Loucy (cell line): ENCODE measurements around the gene EED.
A peak's percentile ranks its signal among the peaks of the same experiment; 100 is the strongest.

Source experiments
- H2AFZ ChIP-seq: fragments of 200-600 bp; sonication (generic); 2 replicates; pipeline ENCODE4 v1.6.0; 2016; ENCODE audit warnings: antibody characterized with exemption, mild to moderate bottlenecking, low read length, moderate library complexity
- H3F3A ChIP-seq: fragments of 200-600 bp; 2 replicates; pipeline ENCODE4 v1.6.0; 2016; ENCODE audit warnings: antibody characterized with exemption, low read depth, mild to moderate bottlenecking
- H3K27me3 ChIP-seq: fragments of 200-600 bp; sonication (generic); 2 replicates; pipeline ENCODE4 v1.6.1; 2014; ENCODE audit warnings: low read length, mild to moderate bottlenecking; ENCODE audit not compliant: insufficient read depth, poor library complexity, severe bottlenecking
- H3K36me3 ChIP-seq: fragments of 200-600 bp; sonication (generic); 2 replicates; pipeline ENCODE4 v1.6.1; 2016; ENCODE audit warnings: low read length; ENCODE audit not compliant: insufficient read depth
- H3K4me1 ChIP-seq: fragments of 200-600 bp; sonication (generic); 2 replicates; pipeline ENCODE4 v1.5.1; 2014; ENCODE audit warnings: low read length, mild to moderate bottlenecking; ENCODE audit not compliant: insufficient read depth, poor library complexity, severe bottlenecking
- H3K4me2 ChIP-seq: fragments of 200-600 bp; sonication (generic); 2 replicates; pipeline ENCODE4 v1.6.0; 2014; ENCODE audit warnings: antibody characterized with exemption, low read length, low read depth, mild to moderate bottlenecking; ENCODE audit not compliant: poor library complexity, severe bottlenecking
- H3K4me3 ChIP-seq: fragments of 200-600 bp; sonication (generic); 2 replicates; pipeline ENCODE4 v1.5.1; 2014; ENCODE audit warnings: low read length, mild to moderate bottlenecking, mixed read lengths; ENCODE audit not compliant: poor library complexity, severe bottlenecking
- H3K79me2 ChIP-seq: fragments of 200-600 bp; sonication (generic); 2 replicates; pipeline ENCODE4 v1.6.1; 2014; ENCODE audit warnings: low read length; ENCODE audit not compliant: insufficient read depth
- H3K9ac ChIP-seq: fragments of 200-600 bp; sonication (generic); 2 replicates; pipeline ENCODE4 v1.6.0; 2014; ENCODE audit warnings: mild to moderate bottlenecking, low read depth, low read length, moderate library complexity; ENCODE audit not compliant: poor library complexity, severe bottlenecking
- H3K9me2 ChIP-seq: fragments of 200-600 bp; sonication (generic); replicated peaks from 2 replicates; pipeline ENCODE4 v1.6.1; 2016; ENCODE audit warnings: low read depth, low read length, mixed read lengths
- H3K9me3 ChIP-seq: fragments of 200-600 bp; sonication (generic); 2 replicates; pipeline ENCODE4 v1.6.1; 2014; ENCODE audit warnings: mild to moderate bottlenecking, antibody characterized with exemption, low read length, low read depth; ENCODE audit not compliant: insufficient read depth
- H4K20me1 ChIP-seq: fragments of 200-600 bp; sonication (generic); 2 replicates; pipeline ENCODE4 v1.6.0; 2014; ENCODE audit warnings: antibody characterized with exemption, low read length, mild to moderate bottlenecking; ENCODE audit not compliant: insufficient read depth, poor library complexity, severe bottlenecking
- CTCF ChIP-seq: fragments of 200-600 bp; sonication (generic); conservative IDR thresholded peaks from 2 replicates; pipeline ENCODE4 v1.5.1; 2014; ENCODE audit warnings: mild to moderate bottlenecking, antibody characterized with exemption, low read length
- EZH2phosphoT487 ChIP-seq: fragments of 200-600 bp; IDR thresholded peaks from 2 replicates; pipeline ENCODE4 v1.6.1; 2018; ENCODE audit warnings: antibody characterized with exemption, mild to moderate bottlenecking, moderate library complexity, borderline replicate concordance

The EED gene

GRCh38 chr11:86244522-86245368, at the start of gene EED:
EED (plus strand) TSS chr11:86244753; CDS start chr11:86245230, 477 bp downstream.
- peaks cover 46% of the 10 kb centered on the region for H4K20me1 ChIP-seq
- H2AFZ ChIP-seq, result peak within 1 kb of the TSS; percentile 92
- no peaks in the 10 kb centered on the region for H3K9me3 ChIP-seq
- peaks cover 47% of the 10 kb centered on the region for H3K79me2 ChIP-seq
- H3K4me3 ChIP-seq, result peak within 1 kb of the TSS; percentile 93
- peak within 1 kb of the TSS; percentile 98 for H3K9ac ChIP-seq
- H3K4me1 ChIP-seq, result peaks cover 42% of the 10 kb centered on the region
- no peaks in the 10 kb centered on the region for H3F3A ChIP-seq
- peak within 1 kb of the TSS; percentile 96 for H3K4me2 ChIP-seq
- no peaks in the 10 kb centered on the region for H3K36me3 ChIP-seq
- H3K9me2 ChIP-seq, result no peaks in the 10 kb centered on the region
- H3K27me3 ChIP-seq, result no peaks in the 10 kb centered on the region
- TF ChIP-seq CTCF (no peak), EZH2phosphoT487 (no peak)

GRCh38 chr11:86194998-86195397, 49.6 kb upstream of the EED start:
- H3K4me2 ChIP-seq, result no peak overlapping the region

GRCh38 chr11:86196085-86196696, 48.4 kb upstream of the EED start:
- no peaks in the 10 kb centered on the region for H3K9me3 ChIP-seq

More at GRCh38 chr11:86194998-86195397, 49.6 kb upstream of the EED start:
- Histone ChIP-seq H3K9me3 (no peaks in the 10 kb centered on the region), H3K4me1 (peaks cover 8% of the 10 kb centered on the region), H3K27me3 (no peaks in the 10 kb centered on the region), H2AFZ (no peak overlapping the region), H3K9ac (no peak overlapping the region), H3K79me2 (no peaks in the 10 kb centered on the region), H3K9me2 (no peaks in the 10 kb centered on the region), H3K4me3 (no peak overlapping the region), H3F3A (no peaks in the 10 kb centered on the region), H4K20me1 (no peaks in the 10 kb centered on the region), H3K36me3 (no peaks in the 10 kb centered on the region)
- TF ChIP-seq CTCF (no peak), EZH2phosphoT487 (no peak)

More at GRCh38 chr11:86196085-86196696, 48.4 kb upstream of the EED start:
- no peaks in the 10 kb centered on the region for H3K36me3 ChIP-seq
- H3K9me2 ChIP-seq, result no peaks in the 10 kb centered on the region
- H3K79me2 ChIP-seq, result no peaks in the 10 kb centered on the region
- no peak overlapping the region for H3K4me3 ChIP-seq
- no peaks in the 10 kb centered on the region for H3F3A ChIP-seq
- H3K4me2 ChIP-seq, result no peak overlapping the region
- no peak overlapping the region for H3K9ac ChIP-seq
- TF ChIP-seq CTCF (no peak), EZH2phosphoT487 (no peak)
- H3K27me3 ChIP-seq, result no peaks in the 10 kb centered on the region
- no peaks in the 10 kb centered on the region for H4K20me1 ChIP-seq
- no peak overlapping the region for H2AFZ ChIP-seq
- H3K4me1 ChIP-seq, result peaks cover 8% of the 10 kb centered on the region
